Skeletal muscle satellite cell (primary cell): ENCODE measurements around the gene KCNE1.
"Not testable (repeated sequence)": the region's sequence is repeated elsewhere in the genome, so short reads cannot be mapped to it uniquely, and the experiment has no call there.

Source experiments
- H3K27me3 ChIP-seq: 2 replicates; pipeline ENCODE4 v1.7.0; 2013; ENCODE audit warnings: low read length; ENCODE audit not compliant: control insufficient read depth, insufficient read depth
- H3K36me3 ChIP-seq: 2 replicates; pipeline ENCODE4 v1.7.0; 2013; ENCODE audit warnings: mild to moderate bottlenecking, control low read depth, low read length; ENCODE audit not compliant: insufficient read depth
- H3K4me1 ChIP-seq: 2 replicates; pipeline ENCODE4 v1.7.0; 2013; ENCODE audit warnings: low read length; ENCODE audit not compliant: control insufficient read depth, insufficient read depth
- H3K4me2 ChIP-seq: 2 replicates; pipeline ENCODE4 v1.7.0; 2013; ENCODE audit warnings: mild to moderate bottlenecking, low read length
- H3K4me3 ChIP-seq: 2 replicates; pipeline ENCODE4 v1.7.0; 2013; ENCODE audit warnings: low read length
- H3K9ac ChIP-seq: 2 replicates; pipeline ENCODE4 v1.7.0; 2013; ENCODE audit warnings: mild to moderate bottlenecking, low read depth, low read length, moderate library complexity
- H3K9me3 ChIP-seq: replicated peaks from 2 replicates; pipeline ENCODE4 v1.7.0; 2013; ENCODE audit warnings: mild to moderate bottlenecking, control low read depth, low read length

KCNE1 gene

GRCh38 chr21:34458266-34458665 lies 53.7 kb downstream of the KCNE1 start:
- not testable (repeated sequence) for H3K4me3 ChIP-seq, H3K4me1 ChIP-seq, H3K9me3 ChIP-seq, H3K4me2 ChIP-seq, H3K27me3 ChIP-seq, H3K36me3 ChIP-seq, H3K9ac ChIP-seq

- not testable (repeated sequence) for H3K4me1 ChIP-seq, H3K4me3 ChIP-seq, H3K4me2 ChIP-seq, H3K27me3 ChIP-seq, H3K9ac ChIP-seq, H3K36me3 ChIP-seq, H3K9me3 ChIP-seq
These were observed 55.8 kb downstream of the KCNE1 start for GRCh38 chr21:34456180-34456579.

- H3K36me3 ChIP-seq, H3K9me3 ChIP-seq, H3K4me3 ChIP-seq, H3K27me3 ChIP-seq, H3K9ac ChIP-seq, H3K4me2 ChIP-seq, H3K4me1 ChIP-seq: not testable (repeated sequence)
These were observed 56.4 kb downstream of the KCNE1 start for GRCh38 chr21:34455628-34456027.

GRCh38 chr21:34447018-34447417 lies 65.0 kb downstream of the KCNE1 start:
- not testable (repeated sequence) for H3K4me2 ChIP-seq, H3K36me3 ChIP-seq, H3K4me1 ChIP-seq, H3K27me3 ChIP-seq, H3K4me3 ChIP-seq, H3K9ac ChIP-seq, H3K9me3 ChIP-seq

GRCh38 chr21:34443486-34443885 lies 68.5 kb downstream of the KCNE1 start:
- not testable (repeated sequence) for H3K36me3 ChIP-seq, H3K4me2 ChIP-seq, H3K4me1 ChIP-seq, H3K9ac ChIP-seq, H3K27me3 ChIP-seq, H3K4me3 ChIP-seq, H3K9me3 ChIP-seq

GRCh38 chr21:34429710-34430109 lies 82.3 kb downstream of the KCNE1 start:
- not testable (repeated sequence) for H3K9me3 ChIP-seq, H3K4me1 ChIP-seq, H3K4me3 ChIP-seq, H3K9ac ChIP-seq, H3K4me2 ChIP-seq, H3K36me3 ChIP-seq, H3K27me3 ChIP-seq

- H3K9me3 ChIP-seq, H3K4me1 ChIP-seq, H3K9ac ChIP-seq, H3K36me3 ChIP-seq, H3K4me3 ChIP-seq, H3K4me2 ChIP-seq, H3K27me3 ChIP-seq: not testable (repeated sequence)
These were observed 83.6 kb downstream of the KCNE1 start for GRCh38 chr21:34428441-34428840.

GRCh38 chr21:34427339-34427738 lies 84.7 kb downstream of the KCNE1 start:
- H3K27me3 ChIP-seq, H3K4me3 ChIP-seq, H3K9me3 ChIP-seq, H3K36me3 ChIP-seq, H3K4me1 ChIP-seq, H3K4me2 ChIP-seq, H3K9ac ChIP-seq: not testable (repeated sequence)

- not testable (repeated sequence) for H3K4me2 ChIP-seq, H3K4me3 ChIP-seq, H3K4me1 ChIP-seq, H3K36me3 ChIP-seq, H3K9ac ChIP-seq, H3K27me3 ChIP-seq, H3K9me3 ChIP-seq
These were observed 88.2 kb downstream of the KCNE1 start, which contains the start of gene SMIM34 for GRCh38 chr21:34423805-34424204. Gene SMIM34, minus strand, starts transcription at chr21:34423951. Its CDS starts 112 bp downstream, at chr21:34423839.

- H3K9me3 ChIP-seq, H3K36me3 ChIP-seq, H3K4me3 ChIP-seq, H3K4me2 ChIP-seq, H3K27me3 ChIP-seq, H3K9ac ChIP-seq, H3K4me1 ChIP-seq: not testable (repeated sequence)
These were observed 94.4 kb downstream of the KCNE1 start for GRCh38 chr21:34417448-34418077.

GRCh38 chr21:34407294-34407693 lies 104.7 kb downstream of the KCNE1 start:
- not testable (repeated sequence) for H3K4me3 ChIP-seq, H3K9ac ChIP-seq, H3K4me2 ChIP-seq, H3K36me3 ChIP-seq, H3K9me3 ChIP-seq, H3K27me3 ChIP-seq, H3K4me1 ChIP-seq

- not testable (repeated sequence) for H3K27me3 ChIP-seq, H3K9me3 ChIP-seq, H3K4me1 ChIP-seq, H3K36me3 ChIP-seq, H3K4me2 ChIP-seq, H3K9ac ChIP-seq, H3K4me3 ChIP-seq
These were observed 105.3 kb downstream of the KCNE1 start for GRCh38 chr21:34406676-34407075.
